Fibroblast of villous mesenchyme (primary cell): ENCODE measurements around the gene FKBP11. TPM values are rescaled to one million over a fixed set of nuclear protein-coding genes. Genes with fewer than 3 reads are reported as not detected.
A peak's percentile ranks its signal among the peaks of the same experiment; 100 is the strongest.
"Not testable (repeated sequence)": the region's sequence is repeated elsewhere in the genome, so short reads cannot be mapped to it uniquely, and the experiment has no call there.

ENCODE experiments used
- DNase-seq: peaks from one replicate; pipeline ENCODE4 v3.0.0-alpha.2; 2010; ENCODE audit warnings: low read depth
- H3K4me3 ChIP-seq: 2 replicates; pipeline ENCODE4 v1.5.1; 2011; ENCODE audit warnings: low read depth, mild to moderate bottlenecking, low read length
- CTCF ChIP-seq: IDR thresholded peaks from 2 replicates; pipeline ENCODE4 v1.5.1; 2012; ENCODE audit warnings: low read depth, mild to moderate bottlenecking, low read length; ENCODE audit not compliant: insufficient read depth
- total RNA-seq: library from RNA; depleted of rRNA; stranded (reverse); fragments of >200 nt; gene quantifications from 2 replicates; pipeline ENCODE4 v1.2.3, GENCODE V29; 2012

The FKBP11 gene
- total RNA-seq, 1 donor: 25.5 TPM

DNA sequence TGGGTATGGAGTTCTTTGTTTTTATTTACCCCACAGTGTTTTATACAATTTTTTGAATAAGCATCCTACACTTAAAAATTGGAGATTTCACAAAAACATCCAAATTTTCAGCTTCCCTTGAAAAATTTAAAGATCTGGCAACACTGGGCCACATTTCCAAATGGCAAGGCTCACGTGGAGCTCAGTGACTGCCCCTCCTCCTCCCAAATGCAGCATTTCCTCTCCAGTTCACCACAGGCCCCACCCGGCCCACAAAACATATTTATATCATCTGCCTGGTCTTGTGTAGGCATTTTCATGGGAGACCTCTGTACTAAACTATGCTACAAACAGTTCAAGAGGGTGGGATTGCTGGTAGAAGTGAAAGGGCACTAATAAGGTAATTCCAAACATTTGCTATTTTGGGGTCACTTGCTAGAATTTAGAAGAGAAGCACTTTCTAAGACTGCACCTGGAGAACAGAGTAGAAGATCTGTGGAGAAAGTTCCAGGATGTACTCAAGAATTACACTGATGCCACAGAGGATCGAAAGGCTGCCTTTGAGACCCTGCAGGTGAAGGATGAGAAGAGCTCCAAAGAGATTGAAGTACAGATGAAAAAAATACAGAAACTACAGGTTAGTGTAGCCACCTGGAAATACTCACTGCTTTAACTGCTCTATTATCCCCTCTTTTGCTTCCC lies 7.3 kb downstream of the FKBP11 start:
- no peak for TF ChIP-seq CTCF
- no peak overlapping the region for H3K4me3 ChIP-seq
- peak; percentile 24 for DNase-seq

GRCh38 chr12:48910196-48910595 lies 15.1 kb downstream of the FKBP11 start:
- no peak for DNase-seq
- TF ChIP-seq CTCF: no peak
- H3K4me3 ChIP-seq: no peak overlapping the region

GRCh38 chr12:48909698-48910097 lies 15.6 kb downstream of the FKBP11 start:
- DNase-seq, H3K4me3 ChIP-seq: not testable (repeated sequence)

DNA sequence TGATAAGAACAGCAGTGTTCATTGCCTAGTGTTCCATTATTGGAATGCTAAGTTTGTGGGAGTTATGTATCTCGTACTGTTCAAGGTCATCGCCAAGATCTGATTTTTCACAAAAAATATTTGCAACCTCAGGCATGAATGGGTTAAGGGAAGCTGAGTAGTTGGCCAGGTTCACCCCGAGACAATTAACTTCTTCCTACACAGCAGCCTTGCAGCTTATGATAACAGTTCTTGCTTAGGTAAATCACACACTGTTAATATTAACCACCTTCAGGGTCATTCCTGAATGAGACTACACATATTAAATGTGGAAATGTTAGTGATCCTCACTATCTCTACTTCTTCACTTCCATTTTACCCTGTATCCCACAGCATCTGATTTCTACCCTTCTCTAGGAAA lies 18.0 kb downstream of the FKBP11 start:
- H3K4me3 ChIP-seq: no peak overlapping the region
- no peak for TF ChIP-seq CTCF
- no peak for DNase-seq

GRCh38 chr12:48903982-48904411 lies 21.3 kb downstream of the FKBP11 start:
- peak overlapping the region; percentile 52 for H3K4me3 ChIP-seq
- peak; percentile 64 for TF ChIP-seq CTCF
- peak; percentile 85 for DNase-seq

GRCh38 chr12:48903363-48903981 lies 21.8 kb downstream of the FKBP11 start:
- peak overlapping the region; percentile 52 for H3K4me3 ChIP-seq
- no peak for TF ChIP-seq CTCF
- peak; percentile 85 for DNase-seq

- TF ChIP-seq CTCF: no peak
- no peak for DNase-seq
- no peak overlapping the region for H3K4me3 ChIP-seq
These were observed 24.0 kb downstream of the FKBP11 start for GRCh38 chr12:48901278-48901677.
